Activated CD4-positive, alpha-beta T cell treated with anti-CD3 and anti-CD28 coated beads, Interleukin-2, amount 50 U/mL, for 1 hour (primary cell): ENCODE results near the gene MPPED1.

ENCODE experiments used
- DNase-seq: peaks from one replicate; pipeline ENCODE4 v3.0.0-alpha.2; 2020

The MPPED1 gene

GRCh38 chr22:43432883-43433415 is 21.1 kb downstream of the MPPED1 start:
- no peak for DNase-seq

GRCh38 chr22:43433451-43434274 is 21.8 kb downstream of the MPPED1 start:
- DNase-seq: no peak

DNA sequence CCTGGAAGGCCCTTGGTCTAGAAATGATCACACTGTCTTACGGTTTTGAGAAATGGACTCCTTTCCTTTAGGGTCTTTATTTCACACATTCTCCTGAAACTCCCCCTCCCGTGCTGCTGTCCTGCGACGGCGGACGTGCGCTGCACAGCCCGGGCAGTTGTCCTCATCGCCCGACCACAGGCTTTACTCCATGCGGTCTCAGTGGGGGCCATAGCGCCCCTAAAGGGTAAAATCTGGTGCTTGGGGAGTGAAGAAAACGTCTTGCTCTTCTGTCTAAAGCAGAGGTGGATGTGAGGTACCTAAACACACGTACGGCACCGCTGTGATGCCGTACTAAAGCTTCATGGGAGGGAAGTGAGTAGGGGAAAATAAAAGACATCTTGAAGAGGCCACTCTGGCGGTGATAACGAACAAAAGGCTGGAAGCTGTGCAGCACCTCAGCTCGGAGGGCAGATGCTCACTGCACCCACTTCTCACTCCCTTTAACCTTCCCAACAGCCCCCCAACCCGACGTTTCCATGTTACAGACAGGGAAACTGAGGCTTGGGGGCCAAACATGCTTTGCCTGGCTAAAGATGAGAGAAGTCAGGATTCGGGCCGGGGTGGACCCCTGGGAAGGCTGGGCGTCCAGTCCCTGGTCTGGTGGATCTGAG is 22.6 kb downstream of the MPPED1 start:
- no peak for DNase-seq

DNA sequence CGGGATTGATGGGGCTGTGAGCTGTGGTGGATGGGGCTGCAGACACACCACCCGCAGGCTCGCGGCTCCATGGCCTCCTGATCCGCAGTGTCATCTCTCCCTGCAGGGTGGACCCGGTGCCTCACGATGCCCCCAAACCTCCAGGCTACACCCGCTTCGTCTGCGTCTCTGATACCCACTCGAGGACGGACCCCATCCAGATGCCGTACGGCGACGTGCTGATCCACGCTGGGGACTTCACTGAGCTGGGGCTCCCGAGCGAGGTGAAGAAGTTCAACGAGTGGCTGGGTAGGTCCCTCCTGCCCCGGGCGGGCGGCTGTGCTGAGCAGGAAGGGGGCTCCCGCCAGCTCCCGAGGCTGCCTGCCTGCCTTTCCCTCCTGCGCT is 23.1 kb downstream of the MPPED1 start:
- DNase-seq: no peak

DNA sequence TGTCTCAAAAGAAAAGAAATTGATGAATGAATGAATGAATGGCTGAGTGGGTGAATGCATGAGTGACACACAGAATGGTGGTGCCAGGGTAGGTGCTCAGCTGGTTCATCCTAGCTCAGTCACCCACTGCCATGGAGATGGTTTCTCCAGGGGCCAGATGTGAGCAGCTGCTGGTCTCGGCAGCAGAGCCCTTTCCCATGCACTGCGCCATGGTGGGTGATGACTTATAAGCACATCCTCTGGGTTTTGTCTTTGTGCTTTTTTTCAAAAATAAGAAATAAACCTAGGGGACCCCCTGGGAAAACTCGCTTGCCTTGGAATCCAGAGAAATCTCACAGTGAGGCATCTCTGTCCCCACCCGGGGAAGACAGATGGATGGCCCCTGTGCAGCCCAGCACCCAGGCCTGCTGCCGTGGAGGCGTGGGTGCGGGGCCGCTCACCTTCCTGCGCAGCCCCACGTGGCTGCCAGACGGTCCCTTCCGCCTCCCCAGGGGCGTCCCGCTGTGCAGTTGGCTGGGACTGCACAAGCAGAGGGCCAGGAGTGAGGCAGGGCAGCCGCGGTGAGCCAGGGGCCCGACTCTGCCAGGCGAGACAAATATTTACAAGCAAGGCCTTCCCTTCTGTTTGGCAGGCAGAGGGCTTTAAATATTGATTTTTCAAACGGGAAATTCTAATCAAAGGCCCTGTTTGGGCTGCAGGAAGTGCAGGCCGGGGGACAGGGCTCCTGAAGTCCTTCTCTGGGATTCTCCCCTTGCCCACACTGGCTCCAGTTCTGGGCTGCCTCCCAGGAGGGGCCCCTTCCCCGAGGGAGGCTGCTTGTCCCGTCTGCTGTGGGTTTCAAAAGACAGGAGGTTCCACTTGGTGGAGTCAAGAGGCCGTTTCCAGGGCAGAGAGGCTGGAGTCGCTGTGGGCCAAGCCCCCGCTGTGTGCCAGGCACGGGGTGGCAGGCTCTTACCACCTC is 24.3 kb downstream of the MPPED1 start:
- DNase-seq: no peak

- no peak for DNase-seq
These were observed 25.1 kb downstream of the MPPED1 start for GRCh38 chr22:43436868-43437267.

DNA sequence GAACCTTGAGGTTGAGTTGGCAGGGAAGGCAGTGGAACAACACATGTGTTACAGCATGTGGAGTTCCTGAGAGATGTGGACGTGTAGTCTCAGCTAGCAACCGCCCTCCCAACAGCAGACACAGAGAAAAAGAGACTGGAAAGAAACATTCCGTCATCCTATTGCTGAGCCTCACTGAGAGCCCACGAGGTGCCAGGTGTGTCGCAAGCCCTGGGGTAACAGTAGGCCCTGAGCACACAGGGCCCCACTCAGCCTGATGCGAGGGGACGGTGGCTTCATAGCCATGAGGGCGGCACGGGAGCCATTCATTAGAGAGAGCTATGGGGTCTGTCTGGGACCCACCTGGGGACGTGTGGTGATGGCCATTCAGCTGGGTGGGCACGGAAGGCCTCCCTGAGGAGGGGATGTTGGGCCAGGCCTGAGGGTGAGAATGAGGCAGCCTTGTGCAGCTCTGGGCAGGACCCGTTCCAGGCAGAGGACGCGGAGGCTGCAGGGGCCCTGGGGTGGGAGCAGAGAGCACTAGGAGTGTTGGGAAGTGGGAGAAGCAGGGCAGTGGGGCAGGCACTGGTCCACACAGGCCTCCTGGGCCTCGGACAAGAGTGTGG is 26.2 kb downstream of the MPPED1 start:
- DNase-seq: no peak

DNA sequence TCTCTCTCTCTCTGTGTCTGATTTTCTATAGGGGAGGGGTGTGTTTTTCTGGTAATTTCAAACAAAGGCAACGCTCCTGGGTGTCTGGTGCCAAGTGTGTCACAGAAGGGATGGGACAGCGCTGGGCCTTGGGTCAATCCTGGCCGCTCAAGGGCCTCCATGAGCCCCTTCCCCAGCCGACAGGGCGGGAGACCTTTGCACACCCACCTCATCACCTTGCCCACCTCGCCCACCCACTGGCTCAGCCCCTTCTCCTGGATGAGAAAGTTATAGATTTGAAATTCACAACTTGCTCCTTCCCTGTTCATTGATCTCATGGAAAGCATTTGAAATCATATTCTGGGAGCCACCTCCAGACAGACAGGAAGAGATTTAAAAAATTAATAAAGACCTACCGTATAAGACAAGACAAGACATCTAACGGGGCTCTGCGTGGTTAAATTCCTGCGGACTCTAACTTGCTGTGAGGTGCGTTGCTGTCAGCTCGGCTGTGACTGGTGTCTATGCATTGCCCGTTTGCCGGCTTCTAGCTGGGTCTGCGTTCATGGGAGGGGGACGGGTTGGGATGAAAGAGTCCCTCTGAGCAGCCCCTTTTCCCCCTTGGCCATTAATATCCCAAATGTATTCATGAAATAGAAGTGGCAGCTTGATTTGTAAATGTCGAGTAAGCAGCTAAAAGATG is 27.0 kb downstream of the MPPED1 start:
- no peak for DNase-seq

GRCh38 chr22:43439368-43440103 is 27.7 kb downstream of the MPPED1 start:
- no peak for DNase-seq

- no peak for DNase-seq
These were observed 28.2 kb downstream of the MPPED1 start for GRCh38 chr22:43440104-43440387.

DNA sequence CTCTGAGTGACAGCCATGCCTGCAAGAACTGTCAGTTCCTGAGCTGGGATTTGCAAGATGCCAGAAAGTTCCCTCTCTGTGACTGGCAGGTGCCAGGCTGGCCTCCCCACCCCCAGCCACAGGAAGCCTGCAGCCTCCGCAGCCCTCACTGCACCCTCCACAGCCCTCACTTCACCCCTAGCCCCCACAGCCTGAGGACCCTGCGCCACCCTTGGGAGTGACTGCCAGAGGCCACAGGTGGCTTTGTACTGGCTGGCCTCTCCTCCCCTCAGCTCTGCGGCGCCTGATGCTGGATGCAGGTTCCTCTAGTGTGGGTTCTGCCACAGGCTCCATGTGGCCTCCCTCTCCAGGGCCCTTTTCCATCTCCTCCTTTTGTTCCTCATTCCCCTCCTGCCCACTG is 28.7 kb downstream of the MPPED1 start:
- DNase-seq: no peak

GRCh38 chr22:43441216-43441615 is 29.4 kb downstream of the MPPED1 start:
- DNase-seq: no peak

GRCh38 chr22:43441751-43442150 is 29.9 kb downstream of the MPPED1 start:
- no peak for DNase-seq

DNA sequence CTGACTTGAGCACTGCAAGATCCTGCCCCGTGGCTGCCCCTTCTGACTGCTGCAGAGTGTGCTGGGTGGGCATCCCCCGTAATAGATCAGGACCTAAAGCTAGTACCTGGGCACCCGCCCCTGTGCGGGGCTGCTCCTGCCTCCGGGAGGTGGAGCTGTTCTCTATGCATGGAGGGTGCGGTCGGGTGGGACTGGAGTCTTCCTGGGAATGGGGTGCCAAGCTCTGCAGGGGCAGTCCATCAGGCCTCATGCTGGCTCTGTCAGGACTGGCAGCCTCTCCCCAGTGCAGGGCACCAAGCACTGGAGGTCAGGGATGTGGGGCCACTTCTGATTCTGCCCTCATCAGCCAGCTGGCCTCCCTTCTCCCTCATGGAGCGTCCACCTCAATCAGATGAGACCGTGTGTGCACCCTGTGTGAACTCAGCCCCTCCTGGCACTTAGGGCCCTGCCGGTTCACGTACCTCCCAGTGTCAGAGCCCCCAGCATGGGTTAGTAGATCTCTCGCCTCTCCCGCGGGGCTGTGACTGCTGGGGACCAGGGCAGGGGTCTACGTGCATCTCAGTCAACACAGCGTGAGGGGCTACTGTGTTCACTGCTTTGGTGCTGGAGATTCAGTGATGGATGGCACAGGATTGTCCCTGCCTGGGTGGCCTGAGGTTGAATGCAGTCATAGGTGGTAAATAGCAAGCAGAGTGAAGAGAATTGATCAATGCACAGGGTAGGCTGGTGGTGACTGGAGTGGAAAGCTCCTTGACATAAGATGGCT is 30.8 kb downstream of the MPPED1 start:
- DNase-seq: no peak

DNA sequence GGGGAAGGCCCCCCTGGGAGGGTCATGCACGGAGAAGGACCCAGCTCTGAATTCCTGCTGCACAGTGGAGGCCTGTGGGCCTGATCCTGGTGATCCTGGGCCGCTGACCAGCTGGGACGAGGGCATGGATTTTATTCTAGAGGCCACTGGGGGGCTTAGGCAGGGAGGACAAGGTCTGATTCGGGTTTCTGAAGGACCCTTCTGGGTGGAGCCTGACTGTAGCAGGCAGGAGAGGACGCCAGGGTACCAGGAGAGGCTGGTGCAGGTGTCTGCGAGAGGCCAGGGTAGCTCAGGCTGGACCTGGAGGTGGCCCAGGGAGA is 31.3 kb downstream of the MPPED1 start:
- no peak for DNase-seq

DNA sequence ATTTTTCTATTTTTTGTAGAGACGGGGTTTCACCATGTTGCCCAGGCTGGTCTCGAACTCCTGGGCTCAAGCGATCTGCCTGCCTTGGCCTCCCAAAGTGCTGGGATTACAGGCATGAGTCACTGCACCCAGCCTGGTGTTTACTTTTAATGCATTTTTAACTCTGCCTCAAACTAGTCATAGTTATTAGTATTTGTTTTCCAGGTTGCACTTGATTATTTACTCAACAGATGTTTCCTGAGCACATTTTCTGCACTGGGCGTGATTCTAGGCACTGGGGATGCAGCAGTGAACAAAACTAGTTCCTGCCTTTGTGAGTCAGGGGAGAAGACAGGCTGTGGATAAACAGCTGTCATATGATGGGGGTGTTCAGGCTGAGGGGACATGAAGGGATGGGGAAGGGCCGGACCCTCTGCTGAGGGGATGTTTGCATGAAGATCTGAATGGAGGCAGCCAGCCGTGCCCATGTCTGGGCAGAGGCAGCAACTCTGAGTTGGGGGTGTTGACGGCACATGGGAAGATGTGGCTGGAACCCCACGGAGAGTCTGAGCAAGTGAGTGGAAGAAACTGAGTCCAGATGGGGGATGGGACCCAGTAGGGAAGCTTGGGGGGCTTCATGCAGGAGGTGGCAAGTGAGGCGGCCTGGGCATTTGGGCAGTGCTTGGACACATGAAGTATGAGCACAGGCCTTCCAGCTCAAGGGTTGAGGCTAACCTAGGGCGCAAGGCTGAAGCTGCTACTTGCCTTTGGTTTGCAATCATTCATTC is 34.4 kb downstream of the MPPED1 start:
- DNase-seq: no peak

DNA sequence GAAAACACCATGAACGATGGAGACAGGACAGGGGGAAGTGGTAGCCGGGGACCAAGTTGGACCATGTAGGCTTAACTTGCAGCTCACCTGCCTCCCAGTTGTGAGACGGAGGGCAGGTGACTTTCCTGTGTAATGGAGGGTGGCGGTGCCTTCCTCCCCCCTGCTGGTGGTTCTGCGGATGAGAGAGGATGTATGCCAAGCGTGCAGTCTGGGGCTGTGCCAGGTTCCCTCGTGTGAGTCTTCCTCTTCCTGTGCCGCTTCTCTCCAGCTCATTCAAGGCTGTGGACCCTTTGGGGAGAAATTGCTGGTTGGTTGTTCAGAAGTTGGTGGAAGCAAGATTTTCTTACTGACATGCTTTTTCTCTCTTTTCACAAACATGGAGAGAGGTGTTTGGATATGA is 35.1 kb downstream of the MPPED1 start:
- DNase-seq: no peak

DNA sequence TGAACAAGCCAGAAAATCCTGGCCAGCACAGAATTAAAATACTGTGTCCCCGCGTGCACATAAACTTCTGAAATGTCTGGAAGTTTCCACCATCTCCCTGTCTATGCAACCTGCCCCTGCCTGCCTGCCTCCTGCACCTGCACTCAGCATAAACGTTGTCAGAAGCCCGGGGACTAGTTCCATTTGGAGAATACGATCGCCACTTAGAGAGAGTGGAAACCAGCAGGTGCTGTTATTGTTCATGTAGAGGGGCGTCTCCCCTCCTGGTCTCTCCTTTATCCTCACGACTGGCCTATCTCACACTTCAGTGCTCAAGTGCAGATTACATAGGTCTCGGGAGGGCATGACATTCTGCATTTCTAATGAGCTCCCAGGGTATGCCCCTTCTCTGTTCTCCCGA is 35.6 kb downstream of the MPPED1 start:
- DNase-seq: no peak

DNA sequence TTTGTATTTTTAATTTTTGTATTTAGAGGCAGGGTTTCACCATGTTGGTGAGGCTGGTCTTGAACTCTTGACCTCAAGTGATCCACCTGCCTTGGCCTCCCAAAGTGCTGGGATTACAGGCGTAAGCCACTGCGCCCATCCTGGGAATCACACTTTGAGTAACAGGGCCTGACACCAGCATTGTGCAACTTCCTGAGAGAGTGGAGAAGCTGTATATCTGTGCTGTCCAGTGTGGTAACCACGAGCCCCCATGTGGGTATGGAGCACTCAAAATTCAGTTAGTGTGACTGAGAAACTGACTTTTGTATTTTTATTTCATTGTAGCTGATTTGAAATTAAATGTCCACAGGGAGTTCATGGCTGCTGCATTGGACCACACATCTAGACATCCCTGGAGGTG is 36.2 kb downstream of the MPPED1 start:
- no peak for DNase-seq

- no peak for DNase-seq
These were observed 37.5 kb downstream of the MPPED1 start for GRCh38 chr22:43449205-43449830.
